Mammary epithelial cell (primary cell): ENCODE results near the gene CA5A.

Source experiments
- CTCF ChIP-seq, 2 donors: IDR thresholded peaks in 1 of 2; conservative IDR thresholded peaks in 1 of 2; 2 replicates each; pipeline ENCODE4 v1.5.1; 2011 to 2012; ENCODE audit warnings: inconsistent platforms in 2 of 2, low read length in 2 of 2, mild to moderate bottlenecking in 2 of 2, control low read depth in 1 of 2, low read depth in 1 of 2; ENCODE audit not compliant: insufficient read depth in 1 of 2; ENCODE audit errors: extremely low read depth in 1 of 2
- EZH2 ChIP-seq: IDR thresholded peaks from 2 replicates; pipeline ENCODE4 v1.6.1; 2012; ENCODE audit warnings: low read length, inconsistent platforms, borderline replicate concordance

DNA sequence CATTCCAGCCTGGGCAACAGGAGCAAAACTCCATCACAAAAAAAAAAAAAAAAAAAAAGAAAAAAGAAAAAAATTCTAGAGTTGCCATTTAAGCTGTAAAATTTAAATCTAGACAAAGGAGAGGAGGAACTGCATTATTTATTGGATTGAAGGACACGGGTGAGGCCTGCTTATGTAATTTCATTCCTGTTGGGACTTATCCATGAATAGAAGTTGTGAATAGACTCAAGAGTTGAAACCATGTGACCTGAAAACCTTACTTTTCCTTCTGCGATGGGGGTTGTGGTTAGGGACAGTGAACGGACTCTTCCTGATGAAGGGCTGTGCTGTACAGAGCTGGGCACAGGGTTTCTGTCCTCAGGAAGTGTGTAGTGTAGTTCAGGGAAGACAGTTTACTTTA lies 37.4 kb upstream of the CA5A start:
- no peak for TF ChIP-seq CTCF (conservative IDR thresholded peaks at IDR 0.05 in 1 of 2, IDR thresholded peaks at IDR 0.05 in 1 of 2; ENCODE audit: extremely low read depth in 1 of 2, insufficient read depth in 1 of 2, low read depth in 1 of 2, low read length in 2 of 2)
- no peak for TF ChIP-seq EZH2
